HEK293 (cell line): ENCODE data around the gene CCNG2.

Experiments used
- CTCF ChIA-PET: fragments of 350-600 bp; formaldehyde crosslinking; extraction: SDS; loops from one replicate; lab custom pipeline; 2021; ENCODE audit warnings: antibody characterized with exemption; lab: Yijun Ruan, JAX
- POLR2A ChIA-PET: fragments of 300-600 bp; formaldehyde crosslinking; extraction: SDS; loops from one replicate; lab custom pipeline; 2020; ENCODE audit warnings: antibody characterized with exemption, inconsistent platforms; lab: Yijun Ruan, JAX
- H3K27ac ChIP-seq: fragments of 200-500 bp; sonication (Bioruptor generic); 2 replicates; pipeline ENCODE4 v1.5.1; 2014; ENCODE audit warnings: low read depth, low read length, control low read depth, inconsistent platforms; ENCODE audit errors: extremely low read depth
- H3K36me3 ChIP-seq, 2 experiments: fragments of 200-500 bp in 1 of 2; sonication (Bioruptor generic) in 1 of 2; 1 replicate in 1 of 2; 2 replicates in 1 of 2; pipeline ENCODE4 v1.5.1; 2014 to 2017; ENCODE audit warnings: inconsistent platforms in 2 of 2, low read length in 2 of 2; ENCODE audit not compliant: control insufficient read depth in 2 of 2, insufficient read depth in 1 of 2
- H3K4me1 ChIP-seq: fragments of 200-500 bp; sonication (Bioruptor generic); 2 replicates; pipeline ENCODE4 v1.5.1; 2014; ENCODE audit warnings: mild to moderate bottlenecking, low read length, inconsistent platforms; ENCODE audit not compliant: control insufficient read depth, insufficient read depth
- H3K4me3 ChIP-seq: 2 replicates; pipeline ENCODE4 v1.5.1; 2011; ENCODE audit warnings: low read depth, mild to moderate bottlenecking, control low read depth, low read length, moderate library complexity
- H3K9me3 ChIP-seq: fragments of 200-500 bp; sonication (Bioruptor generic); 2 replicates; pipeline ENCODE4 v1.5.1; 2014; ENCODE audit warnings: low read depth, low read length, inconsistent platforms; ENCODE audit not compliant: control insufficient read depth, insufficient read depth
- BCL11A ChIP-seq: fragments of 450-650 bp; formaldehyde crosslinking; IDR thresholded peaks from 2 replicates; pipeline ENCODE4 v1.5.1; 2016; ENCODE audit warnings: low read depth, missing biosample characterization, missing genetic modification characterization
- MEIS1 ChIP-seq: sonication (generic); formaldehyde crosslinking; IDR thresholded peaks from 2 replicates; pipeline ENCODE4 v1.8.1; 2022; ENCODE audit warnings: missing genetic modification reagents, mild to moderate bottlenecking, borderline replicate concordance
- PRDM4 ChIP-seq: fragments of 450-650 bp; formaldehyde crosslinking; IDR thresholded peaks from 2 replicates; pipeline ENCODE4 v1.5.1; 2017; ENCODE audit warnings: missing biosample characterization, missing genetic modification characterization
- ZNF133 ChIP-seq: fragments of 450-650 bp; formaldehyde crosslinking; IDR thresholded peaks from 2 replicates; pipeline ENCODE4 v1.5.1; 2016; ENCODE audit warnings: missing biosample characterization, missing genetic modification characterization
- ZNF138 ChIP-seq: fragments of 450-650 bp; formaldehyde crosslinking; IDR thresholded peaks from 2 replicates; pipeline ENCODE4 v1.5.1; 2016; ENCODE audit warnings: missing biosample characterization, missing genetic modification characterization, borderline replicate concordance
- ZNF169 ChIP-seq: fragments of 450-650 bp; formaldehyde crosslinking; IDR thresholded peaks from 2 replicates; pipeline ENCODE4 v1.5.1; 2016; ENCODE audit warnings: missing biosample characterization, missing genetic modification characterization
- ZNF184 ChIP-seq: fragments of 450-650 bp; IDR thresholded peaks from 2 replicates; pipeline ENCODE4 v1.5.1; 2018; ENCODE audit warnings: missing biosample characterization, mild to moderate bottlenecking, missing genetic modification characterization
- ZNF514 ChIP-seq: fragments of 450-650 bp; formaldehyde crosslinking; IDR thresholded peaks from 2 replicates; pipeline ENCODE4 v1.5.1; 2016; ENCODE audit warnings: missing biosample characterization, missing genetic modification characterization
- ZNF544 ChIP-seq: fragments of 450-650 bp; formaldehyde crosslinking; IDR thresholded peaks from 2 replicates; pipeline ENCODE4 v1.5.0; 2017; ENCODE audit warnings: missing biosample characterization, missing genetic modification characterization
- ZNF549 ChIP-seq: fragments of 450-650 bp; IDR thresholded peaks from 2 replicates; pipeline ENCODE4 v1.5.1; 2018; ENCODE audit warnings: missing biosample characterization, missing genetic modification characterization, mild to moderate bottlenecking, inconsistent platforms, moderate library complexity
- ZNF558 ChIP-seq: fragments of 450-650 bp; formaldehyde crosslinking; IDR thresholded peaks from 2 replicates; pipeline ENCODE4 v1.5.1; 2016; ENCODE audit warnings: missing biosample characterization, missing genetic modification characterization
- ZNF571 ChIP-seq: fragments of 450-650 bp; formaldehyde crosslinking; IDR thresholded peaks from 2 replicates; pipeline ENCODE4 v1.5.0; 2017; ENCODE audit warnings: missing biosample characterization, missing genetic modification characterization
- ZNF623 ChIP-seq: fragments of 450-650 bp; formaldehyde crosslinking; IDR thresholded peaks from 2 replicates; pipeline ENCODE4 v1.5.1; 2016; ENCODE audit warnings: missing biosample characterization, missing genetic modification characterization
- ZNF624 ChIP-seq: fragments of 450-650 bp; formaldehyde crosslinking; IDR thresholded peaks from 2 replicates; pipeline ENCODE4 v1.5.1; 2017; ENCODE audit warnings: missing biosample characterization, missing genetic modification characterization
- ZNF768 ChIP-seq: fragments of 450-650 bp; formaldehyde crosslinking; IDR thresholded peaks from 2 replicates; pipeline ENCODE4 v1.5.1; 2018; ENCODE audit warnings: missing biosample characterization, mild to moderate bottlenecking, missing genetic modification characterization
- ZNF776 ChIP-seq: fragments of 450-650 bp; formaldehyde crosslinking; IDR thresholded peaks from 2 replicates; pipeline ENCODE4 v1.5.0; 2017; ENCODE audit warnings: missing biosample characterization, missing genetic modification characterization, borderline replicate concordance
- TF ChIP-seq, protein P1 (sequence below): fragments of 450-650 bp; formaldehyde crosslinking; IDR thresholded peaks from 2 replicates; pipeline ENCODE4 v1.5.1; 2017; ENCODE audit warnings: missing biosample characterization, missing genetic modification characterization
- TF ChIP-seq, protein P2 (sequence below): fragments of 450-650 bp; formaldehyde crosslinking; IDR thresholded peaks from 2 replicates; pipeline ENCODE4 v1.5.1; 2016; ENCODE audit warnings: missing biosample characterization, missing genetic modification characterization
- TF ChIP-seq, protein P3 (sequence below): fragments of 450-650 bp; formaldehyde crosslinking; IDR thresholded peaks from 2 replicates; pipeline ENCODE4 v1.5.1; 2016; ENCODE audit warnings: missing biosample characterization, missing genetic modification characterization

Gene CCNG2

GRCh38 chr4:77121736-77122240, 35.2 kb upstream of the CCNG2 start:
- CTCF ChIA-PET: interaction anchor here (1.4 kb wide), 1 partner anchor 82 kb away, joined by 3 read pairs; no protein-coding TSS in a partner anchor
- Histone ChIP-seq H3K4me1 (no peaks in the 10 kb centered on the region), H3K9me3 (no peaks in the 10 kb centered on the region), H3K4me3 (no peak overlapping the region), H3K36me3 (no peaks in the 10 kb centered on the region), H3K27ac (no peak overlapping the region)
- TF ChIP-seq ZNF549 (tag by site-specific recombination) (no peak), ZNF544 (tag by site-specific recombination) (no peak), PRDM4 (tag by site-specific recombination) (no peak), ZNF138 (tag by site-specific recombination) (no peak), ZNF133 (tag by site-specific recombination) (no peak), ZNF184 (no peak), ZNF776 (no peak), ZNF623 (tag by site-specific recombination) (no peak), ZNF768 (no peak), ZNF169 (tag by site-specific recombination) (no peak), MEIS1 (no peak), ZNF571 (tag by site-specific recombination) (no peak), ZNF624 (no peak), ZNF558 (no peak), BCL11A (tag by site-specific recombination) (no peak), ZNF514 (tag by site-specific recombination) (no peak)
- TF ChIP-seq, protein P1, sequence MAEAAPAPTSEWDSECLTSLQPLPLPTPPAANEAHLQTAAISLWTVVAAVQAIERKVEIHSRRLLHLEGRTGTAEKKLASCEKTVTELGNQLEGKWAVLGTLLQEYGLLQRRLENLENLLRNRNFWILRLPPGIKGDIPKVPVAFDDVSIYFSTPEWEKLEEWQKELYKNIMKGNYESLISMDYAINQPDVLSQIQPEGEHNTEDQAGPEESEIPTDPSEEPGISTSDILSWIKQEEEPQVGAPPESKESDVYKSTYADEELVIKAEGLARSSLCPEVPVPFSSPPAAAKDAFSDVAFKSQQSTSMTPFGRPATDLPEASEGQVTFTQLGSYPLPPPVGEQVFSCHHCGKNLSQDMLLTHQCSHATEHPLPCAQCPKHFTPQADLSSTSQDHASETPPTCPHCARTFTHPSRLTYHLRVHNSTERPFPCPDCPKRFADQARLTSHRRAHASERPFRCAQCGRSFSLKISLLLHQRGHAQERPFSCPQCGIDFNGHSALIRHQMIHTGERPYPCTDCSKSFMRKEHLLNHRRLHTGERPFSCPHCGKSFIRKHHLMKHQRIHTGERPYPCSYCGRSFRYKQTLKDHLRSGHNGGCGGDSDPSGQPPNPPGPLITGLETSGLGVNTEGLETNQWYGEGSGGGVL (tag by site-specific recombination): no peak
- TF ChIP-seq, protein P2, sequence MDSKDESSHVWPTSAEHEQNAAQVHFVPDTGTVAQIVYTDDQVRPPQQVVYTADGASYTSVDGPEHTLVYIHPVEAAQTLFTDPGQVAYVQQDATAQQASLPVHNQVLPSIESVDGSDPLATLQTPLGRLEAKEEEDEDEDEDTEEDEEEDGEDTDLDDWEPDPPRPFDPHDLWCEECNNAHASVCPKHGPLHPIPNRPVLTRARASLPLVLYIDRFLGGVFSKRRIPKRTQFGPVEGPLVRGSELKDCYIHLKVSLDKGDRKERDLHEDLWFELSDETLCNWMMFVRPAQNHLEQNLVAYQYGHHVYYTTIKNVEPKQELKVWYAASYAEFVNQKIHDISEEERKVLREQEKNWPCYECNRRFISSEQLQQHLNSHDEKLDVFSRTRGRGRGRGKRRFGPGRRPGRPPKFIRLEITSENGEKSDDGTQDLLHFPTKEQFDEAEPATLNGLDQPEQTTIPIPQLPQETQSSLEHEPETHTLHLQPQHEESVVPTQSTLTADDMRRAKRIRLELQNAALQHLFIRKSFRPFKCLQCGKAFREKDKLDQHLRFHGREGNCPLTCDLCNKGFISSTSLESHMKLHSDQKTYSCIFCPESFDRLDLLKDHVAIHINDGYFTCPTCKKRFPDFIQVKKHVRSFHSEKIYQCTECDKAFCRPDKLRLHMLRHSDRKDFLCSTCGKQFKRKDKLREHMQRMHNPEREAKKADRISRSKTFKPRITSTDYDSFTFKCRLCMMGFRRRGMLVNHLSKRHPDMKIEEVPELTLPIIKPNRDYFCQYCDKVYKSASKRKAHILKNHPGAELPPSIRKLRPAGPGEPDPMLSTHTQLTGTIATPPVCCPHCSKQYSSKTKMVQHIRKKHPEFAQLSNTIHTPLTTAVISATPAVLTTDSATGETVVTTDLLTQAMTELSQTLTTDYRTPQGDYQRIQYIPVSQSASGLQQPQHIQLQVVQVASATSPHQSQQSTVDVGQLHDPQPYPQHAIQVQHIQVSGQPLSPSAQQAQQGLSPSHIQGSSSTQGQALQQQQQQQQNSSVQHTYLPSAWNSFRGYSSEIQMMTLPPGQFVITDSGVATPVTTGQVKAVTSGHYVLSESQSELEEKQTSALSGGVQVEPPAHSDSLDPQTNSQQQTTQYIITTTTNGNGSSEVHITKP: no peak
- TF ChIP-seq, protein P3, sequence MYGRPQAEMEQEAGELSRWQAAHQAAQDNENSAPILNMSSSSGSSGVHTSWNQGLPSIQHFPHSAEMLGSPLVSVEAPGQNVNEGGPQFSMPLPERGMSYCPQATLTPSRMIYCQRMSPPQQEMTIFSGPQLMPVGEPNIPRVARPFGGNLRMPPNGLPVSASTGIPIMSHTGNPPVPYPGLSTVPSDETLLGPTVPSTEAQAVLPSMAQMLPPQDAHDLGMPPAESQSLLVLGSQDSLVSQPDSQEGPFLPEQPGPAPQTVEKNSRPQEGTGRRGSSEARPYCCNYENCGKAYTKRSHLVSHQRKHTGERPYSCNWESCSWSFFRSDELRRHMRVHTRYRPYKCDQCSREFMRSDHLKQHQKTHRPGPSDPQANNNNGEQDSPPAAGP (tag by site-specific recombination): no peak
- POLR2A ChIA-PET: no interaction called here
